Ishikawa (cell line): Measurements from ENCODE around the gene CUL9.

Source experiments
- EP300 ChIP-seq: IDR thresholded peaks from 2 replicates; pipeline ENCODE4 v1.6.1; 2012; ENCODE audit warnings: borderline replicate concordance
- TCF12 ChIP-seq: IDR thresholded peaks from 2 replicates; pipeline ENCODE4 v1.6.1; 2012; ENCODE audit warnings: low read depth
- TF ChIP-seq, protein P1 (sequence below): IDR thresholded peaks from 2 replicates; pipeline ENCODE4 v1.6.1; 2012
- TF ChIP-seq, protein P2 (sequence below): IDR thresholded peaks from 2 replicates; pipeline ENCODE4 v1.6.1; 2012

DNA sequence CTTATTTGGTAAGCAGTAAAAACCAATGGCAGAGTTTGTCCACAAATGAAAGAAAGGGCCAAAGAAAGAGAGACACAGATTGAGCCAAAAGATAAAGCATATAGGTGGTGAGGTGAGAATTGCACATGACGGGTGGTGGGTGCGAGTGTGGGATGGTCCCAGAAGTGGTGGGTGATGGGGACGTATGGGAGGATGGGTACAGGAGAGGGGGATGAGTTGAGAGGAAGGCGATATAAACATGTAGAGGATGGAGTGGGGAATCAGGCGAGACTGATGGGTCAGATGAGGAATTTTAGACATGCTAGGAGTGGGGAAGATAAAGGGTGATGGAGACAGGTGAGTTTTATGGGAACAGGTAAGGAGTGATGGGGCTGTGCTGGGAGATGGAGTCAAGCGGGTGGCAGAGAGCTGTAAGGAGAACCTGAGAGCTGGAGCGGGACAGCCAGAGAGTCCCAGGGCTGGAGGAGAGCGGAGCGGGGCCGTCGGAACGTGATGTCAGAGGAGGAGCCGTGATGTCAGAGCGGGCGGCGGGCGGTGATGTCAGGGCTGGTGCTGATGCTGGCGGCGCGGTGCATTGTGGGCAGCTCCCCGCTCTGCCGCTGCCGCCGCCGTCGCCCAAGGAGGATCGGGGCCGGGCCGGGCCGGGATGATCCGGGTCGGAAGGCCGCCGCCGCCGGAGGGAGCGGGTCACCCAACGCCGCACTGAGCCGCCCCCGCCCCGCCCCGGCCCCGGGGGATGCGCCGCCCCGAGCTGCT, 61.1 kb downstream of the CUL9 start, which contains the start of gene TTBK1:
- TF ChIP-seq TCF12 (no peak), EP300 (no peak)
- TF ChIP-seq, protein P1, sequence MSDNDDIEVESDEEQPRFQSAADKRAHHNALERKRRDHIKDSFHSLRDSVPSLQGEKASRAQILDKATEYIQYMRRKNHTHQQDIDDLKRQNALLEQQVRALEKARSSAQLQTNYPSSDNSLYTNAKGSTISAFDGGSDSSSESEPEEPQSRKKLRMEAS: no peak
- TF ChIP-seq, protein P2, sequence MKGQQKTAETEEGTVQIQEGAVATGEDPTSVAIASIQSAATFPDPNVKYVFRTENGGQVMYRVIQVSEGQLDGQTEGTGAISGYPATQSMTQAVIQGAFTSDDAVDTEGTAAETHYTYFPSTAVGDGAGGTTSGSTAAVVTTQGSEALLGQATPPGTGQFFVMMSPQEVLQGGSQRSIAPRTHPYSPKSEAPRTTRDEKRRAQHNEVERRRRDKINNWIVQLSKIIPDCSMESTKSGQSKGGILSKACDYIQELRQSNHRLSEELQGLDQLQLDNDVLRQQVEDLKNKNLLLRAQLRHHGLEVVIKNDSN: no peak
